ENCODE data around the gene TMEM263.
A peak's percentile ranks its signal among the peaks of the same experiment; 100 is the strongest.
"Not testable (repeated sequence)": the region's sequence is repeated elsewhere in the genome, so short reads cannot be mapped to it uniquely, and the experiment has no call there.

Gene TMEM263

GRCh38 chr12:106986625-106987389 is 31.1 kb downstream of the TMEM263 start, which contains the start of gene MTERF2:
Gene MTERF2, minus strand, starts transcription at chr12:106987146. Its CDS starts 8,432 bp downstream, at chr12:106978714.
- DNase-seq: peak; percentile 96

- no peak for DNase-seq
Observed at GRCh38 chr12:106987846-106988245, 32.1 kb downstream of the TMEM263 start.

- DNase-seq: no peak
Observed at GRCh38 chr12:106994579-106995220, 39.0 kb downstream of the TMEM263 start.

- DNase-seq: not testable (repeated sequence)
Observed at GRCh38 chr12:106996102-106996501, 40.4 kb downstream of the TMEM263 start.

- DNase-seq: no peak
Observed at GRCh38 chr12:106997916-106998315, 42.2 kb downstream of the TMEM263 start.

GRCh38 chr12:106999446-106999845 is 43.7 kb downstream of the TMEM263 start:
- no peak for DNase-seq

- not testable (repeated sequence) for DNase-seq
Observed at GRCh38 chr12:107002665-107003064, 47.0 kb downstream of the TMEM263 start.

- DNase-seq: no peak
Observed at GRCh38 chr12:107007411-107007810, 51.7 kb downstream of the TMEM263 start.

- DNase-seq: no peak
Observed at GRCh38 chr12:107011519-107011918, 55.8 kb downstream of the TMEM263 start.

- DNase-seq: no peak
Observed at GRCh38 chr12:107012736-107013425, 57.2 kb downstream of the TMEM263 start.

GRCh38 chr12:107014055-107014454 is 58.3 kb downstream of the TMEM263 start:
- no peak for DNase-seq

GRCh38 chr12:107017042-107017441 is 61.3 kb downstream of the TMEM263 start:
- DNase-seq: no peak

GRCh38 chr12:107019546-107019945 is 63.8 kb downstream of the TMEM263 start:
- no peak for DNase-seq
